ENCODE measurements around the gene POLR2B.

POLR2B gene

GRCh38 chr4:56953680-56954520, 24.8 kb upstream of the POLR2B start:
- no peak for TF ChIP-seq CTCF (IDR thresholded peaks at IDR 0.05; ENCODE audit: low read depth, low read length)
- no peak for DNase-seq (ENCODE audit: extremely low read depth, low read depth)

GRCh38 chr4:56958111-56958517, 20.6 kb upstream of the POLR2B start:
- TF ChIP-seq CTCF (IDR thresholded peaks at IDR 0.05; ENCODE audit: low read depth, low read length) = no peak
- peak; percentile 97 for DNase-seq (ENCODE audit: extremely low read depth, low read depth)

GRCh38 chr4:56959100-56959499, 19.6 kb upstream of the POLR2B start:
- TF ChIP-seq CTCF (IDR thresholded peaks at IDR 0.05; ENCODE audit: low read depth, low read length) = no peak
- DNase-seq (ENCODE audit: extremely low read depth, low read depth) = no peak

GRCh38 chr4:56961107-56961500, 17.6 kb upstream of the POLR2B start:
- DNase-seq (ENCODE audit: extremely low read depth, low read depth) = no peak
- no peak for TF ChIP-seq CTCF (IDR thresholded peaks at IDR 0.05; ENCODE audit: low read depth, low read length)

- no peak for DNase-seq (ENCODE audit: extremely low read depth, low read depth)
- TF ChIP-seq CTCF (IDR thresholded peaks at IDR 0.05; ENCODE audit: low read depth, low read length) = no peak
These were observed 7.3 kb upstream of the POLR2B start for GRCh38 chr4:56971383-56971782.

- no peak for DNase-seq (ENCODE audit: extremely low read depth, low read depth)
- no peak for TF ChIP-seq CTCF (IDR thresholded peaks at IDR 0.05; ENCODE audit: low read depth, low read length)
These were observed 6.3 kb upstream of the POLR2B start for GRCh38 chr4:56972389-56972788.

GRCh38 chr4:56972809-56973208, 5.9 kb upstream of the POLR2B start:
- TF ChIP-seq CTCF (IDR thresholded peaks at IDR 0.05; ENCODE audit: low read depth, low read length) = no peak

More at GRCh38 chr4:56972809-56973208, 5.9 kb upstream of the POLR2B start:
- no peak for DNase-seq (ENCODE audit: extremely low read depth, low read depth)
